Measurements from ENCODE around the gene SLC41A3. TPM values are rescaled to one million over a fixed set of nuclear protein-coding genes. Genes with fewer than 3 reads are reported as not detected.
A peak's percentile ranks its signal among the peaks of the same experiment; 100 is the strongest.

Gene SLC41A3
- total RNA-seq, 1 donor, result 104 TPM

DNA sequence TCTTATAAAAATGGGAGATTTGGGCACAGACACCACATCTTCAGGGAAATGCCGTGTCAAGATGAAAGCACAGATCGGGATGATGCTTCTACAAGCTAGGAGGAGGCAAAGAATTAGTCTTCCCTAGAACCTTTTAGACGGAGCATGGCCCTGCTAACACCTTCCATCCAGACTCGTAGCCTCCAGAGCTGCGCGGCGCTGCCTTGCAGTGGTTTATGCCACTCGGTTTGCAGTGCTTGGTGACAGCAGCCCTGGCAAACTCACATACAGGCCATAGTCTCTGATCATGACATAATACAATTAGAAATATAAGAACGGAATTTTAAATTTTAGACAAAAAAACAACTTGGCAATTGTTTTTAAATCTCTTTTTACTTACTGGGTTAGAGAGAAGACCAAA is 37.1 kb upstream of the SLC41A3 start:
- no peak for DNase-seq (ENCODE audit: low read depth in 2 of 3, low spot score in 2 of 3)

DNA sequence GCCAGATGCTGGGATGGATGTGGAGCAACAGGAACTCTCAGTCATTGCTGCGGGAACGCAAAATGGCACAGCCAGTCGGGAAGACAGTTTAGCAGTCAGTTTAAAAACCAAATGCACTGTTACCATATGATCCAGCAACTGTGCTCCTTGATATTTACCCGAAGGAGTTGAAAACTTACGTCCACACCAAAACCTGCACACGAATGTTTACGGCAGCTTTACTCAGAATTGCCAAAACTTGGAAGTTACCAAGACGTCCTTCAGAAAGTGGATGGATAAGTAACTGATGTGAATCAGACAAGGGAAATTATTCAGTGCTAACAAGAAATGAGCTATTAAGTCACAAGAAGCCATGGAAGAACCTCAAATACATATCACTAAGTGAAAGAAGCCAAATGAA is 36.1 kb upstream of the SLC41A3 start:
- no peak for DNase-seq (ENCODE audit: low read depth in 2 of 3, low spot score in 2 of 3)

- no peak for DNase-seq (ENCODE audit: low read depth in 2 of 3, low spot score in 2 of 3)
Observed at GRCh38 chr3:126119008-126119675, 35.2 kb upstream of the SLC41A3 start.

DNA sequence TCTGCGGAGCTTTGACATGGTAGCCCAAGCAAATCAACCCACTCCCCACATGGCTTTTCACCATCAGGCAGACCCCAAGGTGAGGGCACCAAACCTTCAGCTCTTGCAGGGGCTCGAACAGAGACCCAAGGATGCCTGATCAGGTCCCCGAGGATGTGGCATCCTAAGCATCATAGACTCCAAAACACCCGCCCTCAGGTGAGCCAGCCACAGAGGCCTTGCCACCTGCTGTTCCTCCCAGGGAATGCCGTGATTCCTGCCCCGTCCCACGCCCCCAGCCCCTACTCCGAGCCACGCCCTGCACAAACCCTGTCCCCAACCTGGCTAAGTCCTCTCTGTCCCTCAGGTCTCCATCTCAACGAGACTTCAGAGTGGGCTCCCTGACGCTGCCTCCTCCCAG is 34.7 kb upstream of the SLC41A3 start:
- no peak for DNase-seq (ENCODE audit: low read depth in 2 of 3, low spot score in 2 of 3)

DNA sequence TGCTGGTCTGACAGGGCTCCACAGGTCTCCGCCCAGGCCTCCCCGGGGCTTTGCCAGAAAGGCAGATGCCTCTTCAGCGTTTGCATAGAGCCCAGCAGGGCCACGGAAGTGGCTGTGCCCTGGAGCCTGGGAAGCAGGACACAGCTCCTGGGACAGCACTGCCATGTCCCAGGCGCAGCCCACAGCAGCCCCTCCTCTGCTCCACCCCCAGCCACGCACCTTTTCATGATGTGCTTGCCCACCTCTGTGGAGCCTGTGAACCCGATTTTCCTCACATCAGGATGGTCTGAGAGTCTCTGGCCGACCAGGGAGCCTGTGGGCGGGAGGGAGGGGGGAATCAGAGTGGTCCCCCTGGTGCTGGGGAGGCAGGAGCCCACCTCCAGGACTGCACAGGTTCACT is 33.9 kb upstream of the SLC41A3 start:
- DNase-seq (ENCODE audit: low read depth in 2 of 3, low spot score in 2 of 3), result no peak

DNA sequence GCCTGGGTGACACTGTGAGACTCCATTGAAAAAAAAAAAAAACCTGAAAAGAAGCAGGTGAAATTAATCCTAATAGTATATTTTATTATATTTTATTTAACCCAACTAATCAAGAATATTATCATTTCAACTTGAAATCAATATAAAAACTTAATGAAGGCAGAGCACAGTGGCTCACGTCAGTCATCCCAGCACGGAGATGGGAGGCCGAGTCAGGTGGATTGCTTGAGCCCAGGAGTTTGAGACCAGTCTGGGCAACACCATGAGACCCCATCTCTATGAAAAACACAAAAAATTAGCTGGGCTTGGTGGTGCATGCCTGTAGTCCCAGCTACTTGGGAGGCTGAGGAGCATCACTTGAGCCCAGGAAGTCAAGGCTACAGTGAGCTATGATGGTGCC is 33.3 kb upstream of the SLC41A3 start:
- no peak for DNase-seq (ENCODE audit: low read depth in 2 of 3, low spot score in 2 of 3)

DNA sequence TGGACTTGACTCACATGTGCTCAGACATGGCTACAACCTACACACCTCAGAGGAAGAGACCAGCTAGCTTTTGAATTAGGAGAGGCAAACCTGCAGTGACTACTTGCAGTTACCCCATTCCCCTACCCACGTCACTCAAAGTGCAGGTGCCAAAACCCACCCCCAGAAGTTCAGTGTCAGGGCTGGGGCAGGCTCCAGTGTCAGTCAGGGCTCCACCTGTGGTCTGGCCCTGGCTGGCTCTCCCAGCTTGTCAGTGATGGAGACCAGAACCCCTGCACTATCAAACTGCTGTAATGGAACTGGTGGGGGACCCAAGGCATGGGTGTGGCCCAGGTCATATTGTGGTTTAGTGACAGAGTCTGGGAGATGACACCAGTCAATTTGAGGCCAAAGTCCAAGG is 32.6 kb upstream of the SLC41A3 start:
- no peak for DNase-seq (ENCODE audit: low read depth in 2 of 3, low spot score in 2 of 3)

DNA sequence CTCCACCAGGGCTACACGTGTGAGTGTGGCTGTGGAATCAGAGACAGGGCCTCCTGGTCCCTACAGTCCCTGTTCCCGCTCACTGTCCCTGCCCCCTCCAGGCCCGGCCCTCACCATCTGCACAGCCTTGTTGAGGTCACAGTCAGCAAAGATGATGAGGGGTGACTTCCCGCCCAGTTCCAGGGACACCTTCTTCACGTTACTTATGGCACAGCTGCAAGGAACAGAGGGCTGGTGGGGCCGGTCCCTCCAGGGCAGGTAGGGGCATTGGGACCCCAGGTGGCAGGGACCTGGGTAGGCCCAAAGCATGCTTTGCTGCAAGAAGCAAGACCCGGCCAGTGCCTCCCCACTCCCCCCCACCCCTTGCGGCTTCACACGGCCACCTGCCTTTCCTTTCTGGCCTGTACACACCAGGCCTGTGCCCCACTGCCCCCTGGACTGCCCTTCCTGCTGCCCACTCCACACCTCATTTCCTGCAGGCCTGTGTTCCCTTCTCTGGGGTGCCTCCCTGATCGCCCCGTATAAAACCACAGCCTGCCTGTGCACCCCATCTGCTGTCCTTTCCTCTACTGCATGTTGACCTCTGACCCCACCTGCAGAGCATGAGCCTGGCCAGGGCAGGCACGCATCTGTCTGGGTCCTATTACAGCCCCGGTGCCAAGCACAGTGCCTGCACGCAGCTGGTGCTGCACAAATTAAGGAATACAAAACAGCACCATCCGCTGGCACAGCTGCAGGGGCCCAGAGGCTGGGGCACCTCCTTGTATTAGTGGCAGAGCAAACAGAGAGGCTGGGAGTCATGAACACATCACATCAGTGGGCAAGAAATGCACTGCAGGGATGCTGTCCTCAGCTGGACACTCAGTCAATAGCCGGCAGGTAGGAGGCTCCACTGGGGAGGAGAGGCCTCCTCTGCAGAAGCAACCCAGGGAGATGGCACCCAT is 30.8 kb upstream of the SLC41A3 start:
- DNase-seq (ENCODE audit: low read depth in 2 of 3, low spot score in 2 of 3), result no peak

- DNase-seq (ENCODE audit: low read depth in 2 of 3, low spot score in 2 of 3), result peak in 1 of 3 donors; percentile 13
Observed at GRCh38 chr3:126113733-126114442, 30.0 kb upstream of the SLC41A3 start.

DNA sequence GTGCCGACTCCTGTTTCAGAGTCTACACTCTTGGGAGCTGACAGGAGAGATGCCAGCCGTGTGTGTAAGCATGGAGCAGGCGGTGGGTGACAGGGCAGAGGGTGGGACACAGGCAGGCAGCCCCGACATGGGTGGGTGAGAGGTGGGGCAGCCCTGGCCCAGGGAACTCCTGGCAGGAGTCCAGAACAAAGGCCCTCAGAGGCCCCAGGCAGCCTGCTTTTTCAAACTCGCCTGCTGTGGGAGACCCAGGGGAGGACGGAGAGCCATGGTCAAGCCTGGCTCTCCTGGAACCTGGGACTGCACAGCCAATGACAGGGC is 29.3 kb upstream of the SLC41A3 start:
- no peak for DNase-seq (ENCODE audit: low read depth in 2 of 3, low spot score in 2 of 3)

- DNase-seq (ENCODE audit: low read depth in 2 of 3, low spot score in 2 of 3), result no peak
Observed at GRCh38 chr3:126112531-126113237, 28.8 kb upstream of the SLC41A3 start.

DNA sequence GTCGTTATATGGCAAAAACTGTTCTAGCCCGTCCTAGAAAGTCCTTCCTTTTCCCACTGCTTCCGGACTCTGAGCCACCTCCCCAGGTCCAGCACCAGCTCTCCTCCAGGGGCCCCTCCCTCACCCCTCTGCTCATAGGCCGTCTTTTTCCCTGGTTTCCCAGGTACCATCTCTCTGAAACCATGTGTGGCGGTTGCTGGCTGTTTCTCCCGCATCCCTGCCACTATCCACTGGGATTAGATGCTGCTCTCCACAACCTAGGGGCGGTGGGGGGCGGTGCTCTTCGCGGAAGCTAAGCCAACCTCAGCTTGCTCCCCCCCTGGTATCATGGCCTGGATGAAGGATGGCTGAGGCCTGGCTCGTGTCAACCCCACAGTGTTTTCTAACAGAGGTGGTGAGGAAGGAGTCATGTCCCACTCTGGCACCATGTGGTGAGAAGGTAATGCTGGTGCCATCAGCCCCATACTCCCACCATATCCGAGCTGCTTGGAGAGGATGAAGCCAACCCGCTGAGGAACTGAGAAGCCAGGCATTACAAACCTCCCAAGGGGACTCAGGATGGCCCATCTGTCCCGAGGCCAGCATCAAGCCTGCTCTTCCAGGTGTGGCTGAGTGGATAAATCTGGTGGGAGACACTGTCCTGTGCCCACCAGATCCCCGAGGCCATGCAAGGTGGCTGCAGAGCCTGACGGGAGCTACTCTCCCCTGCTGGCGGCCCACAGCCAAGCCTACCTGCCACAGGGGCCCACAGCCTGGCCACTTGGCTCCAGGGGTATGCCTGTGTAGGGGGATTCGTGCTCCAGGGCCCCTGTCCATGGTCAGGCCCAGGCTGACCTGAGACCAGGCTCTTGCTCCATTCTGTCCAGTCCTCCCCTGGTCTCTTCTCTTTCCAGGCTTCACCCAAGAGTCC is 27.9 kb upstream of the SLC41A3 start:
- DNase-seq (ENCODE audit: low read depth in 2 of 3, low spot score in 2 of 3), result no peak

DNA sequence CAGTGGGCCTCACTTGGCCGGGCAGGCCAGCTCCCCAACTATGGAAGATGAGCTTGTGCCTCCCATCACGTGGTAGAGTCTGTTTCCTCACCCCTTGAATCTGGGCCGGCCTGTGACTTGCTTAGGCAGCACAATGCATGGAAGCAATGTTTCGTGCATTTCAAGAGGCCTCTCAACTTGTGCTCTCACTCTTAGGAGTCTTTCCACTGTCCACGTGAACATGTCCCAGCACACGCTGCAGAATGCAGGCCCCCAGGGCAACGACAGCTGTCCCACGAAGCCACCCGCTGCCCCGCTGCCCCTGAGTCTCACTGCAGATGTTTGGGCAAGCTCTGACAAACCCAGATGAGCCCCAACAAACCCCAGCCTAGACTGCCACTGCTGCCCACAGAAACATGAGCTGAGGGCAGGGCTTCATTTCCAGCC is 27.2 kb upstream of the SLC41A3 start:
- DNase-seq (ENCODE audit: low read depth in 2 of 3, low spot score in 2 of 3), result no peak

- no peak for DNase-seq (ENCODE audit: low read depth in 2 of 3, low spot score in 2 of 3)
Observed at GRCh38 chr3:126110431-126111125, 26.7 kb upstream of the SLC41A3 start.

GRCh38 chr3:126109880-126110235 is 25.9 kb upstream of the SLC41A3 start:
- no peak for DNase-seq (ENCODE audit: low read depth in 2 of 3, low spot score in 2 of 3)

- DNase-seq (ENCODE audit: low read depth in 2 of 3, low spot score in 2 of 3), result no peak
Observed at GRCh38 chr3:126109146-126109879, 25.4 kb upstream of the SLC41A3 start.

GRCh38 chr3:126108676-126109050 is 24.7 kb upstream of the SLC41A3 start:
- DNase-seq (ENCODE audit: low read depth in 2 of 3, low spot score in 2 of 3), result no peak

- DNase-seq (ENCODE audit: low read depth in 2 of 3, low spot score in 2 of 3), result no peak
Observed at GRCh38 chr3:126107957-126108675, 24.2 kb upstream of the SLC41A3 start.
